ENCODE data around the gene TLCD1.

Gene TLCD1

GRCh38 chr17:28712705-28713415 is 13.2 kb downstream of the TLCD1 start:
- no peak for DNase-seq (ENCODE audit: low read depth)

- no peak for DNase-seq (ENCODE audit: low read depth)
Observed at GRCh38 chr17:28712032-28712704, 13.9 kb downstream of the TLCD1 start.

- no peak for DNase-seq (ENCODE audit: low read depth)
Observed at GRCh38 chr17:28711723-28712031, 14.4 kb downstream of the TLCD1 start, which contains the start of gene PROCA1. TSS of gene PROCA1 (minus strand) at chr17:28711888. CDS start at chr17:28711660, 228 bp downstream.

GRCh38 chr17:28710861-28711722 is 14.9 kb downstream of the TLCD1 start:
- DNase-seq (ENCODE audit: low read depth), result no peak

GRCh38 chr17:28707339-28707720 is 18.7 kb downstream of the TLCD1 start:
- DNase-seq (ENCODE audit: low read depth), result no peak

- DNase-seq (ENCODE audit: low read depth), result no peak
Observed at GRCh38 chr17:28706471-28707338, 19.3 kb downstream of the TLCD1 start.

- DNase-seq (ENCODE audit: low read depth), result no peak
Observed at GRCh38 chr17:28705728-28706334, 20.2 kb downstream of the TLCD1 start.

- DNase-seq (ENCODE audit: low read depth), result no peak
Observed at GRCh38 chr17:28705074-28705659, 20.9 kb downstream of the TLCD1 start.

- no peak for DNase-seq (ENCODE audit: low read depth)
Observed at GRCh38 chr17:28704219-28704858, 21.7 kb downstream of the TLCD1 start.

GRCh38 chr17:28703552-28704218 is 22.3 kb downstream of the TLCD1 start:
- no peak for DNase-seq (ENCODE audit: low read depth)

- no peak for DNase-seq (ENCODE audit: low read depth)
Observed at GRCh38 chr17:28702752-28703150, 23.3 kb downstream of the TLCD1 start.

GRCh38 chr17:28702026-28702751 is 23.8 kb downstream of the TLCD1 start:
- DNase-seq (ENCODE audit: low read depth), result no peak

- DNase-seq (ENCODE audit: low read depth), result no peak
Observed at GRCh38 chr17:28700830-28701492, 25.1 kb downstream of the TLCD1 start.

- no peak for DNase-seq (ENCODE audit: low read depth)
Observed at GRCh38 chr17:28700278-28700677, 25.8 kb downstream of the TLCD1 start.

- no peak for DNase-seq (ENCODE audit: low read depth)
Observed at GRCh38 chr17:28698253-28698941, 27.6 kb downstream of the TLCD1 start.

- no peak for DNase-seq (ENCODE audit: low read depth)
Observed at GRCh38 chr17:28693869-28694268, 32.2 kb downstream of the TLCD1 start.

GRCh38 chr17:28689011-28689410 is 37.0 kb downstream of the TLCD1 start:
- DNase-seq (ENCODE audit: low read depth), result no peak

- DNase-seq (ENCODE audit: low read depth), result no peak
Observed at GRCh38 chr17:28688481-28688880, 37.6 kb downstream of the TLCD1 start.

All from HS-27A (cell line).